ENCODE data around the gene IGF2R. TPM values are rescaled to one million over a fixed set of nuclear protein-coding genes. Genes with fewer than 3 reads are reported as not detected.

IGF2R gene
- polyA plus RNA-seq, 12 donors, result 74.0 to 149 (median 125) TPM; not detected in 1

GRCh38 chr6:160044687-160045086, 75.8 kb downstream of the IGF2R start:
- no peak for DNase-seq

GRCh38 chr6:160048471-160048870, 79.6 kb downstream of the IGF2R start:
- no peak for DNase-seq

GRCh38 chr6:160049346-160049745, 80.5 kb downstream of the IGF2R start:
- no peak for DNase-seq

DNA sequence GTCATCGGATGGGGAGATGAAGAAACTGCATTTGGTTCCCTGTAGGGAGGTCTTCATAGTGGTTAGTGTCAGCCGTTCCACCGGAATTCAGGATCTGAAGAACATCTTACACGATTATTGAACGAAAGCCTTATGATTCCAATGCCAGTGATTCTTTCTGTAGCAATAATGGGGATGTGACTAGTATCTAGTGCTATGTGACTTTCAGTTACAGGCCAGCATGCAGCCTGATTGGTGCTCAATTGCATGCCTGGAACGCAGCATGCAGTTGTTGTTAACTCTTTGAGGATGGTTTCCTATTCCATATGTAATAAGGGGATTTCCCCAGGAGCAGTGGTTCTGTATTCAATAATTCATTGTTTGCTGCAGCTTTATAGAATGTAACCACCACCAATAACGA, 81.1 kb downstream of the IGF2R start:
- DNase-seq, result no peak

- DNase-seq, result no peak
Observed at GRCh38 chr6:160051390-160051789, 82.5 kb downstream of the IGF2R start.

- no peak for DNase-seq
Observed at GRCh38 chr6:160054271-160054670, 85.4 kb downstream of the IGF2R start.

- DNase-seq, result no peak
Observed at GRCh38 chr6:160054913-160055312, 86.0 kb downstream of the IGF2R start.

- DNase-seq, result no peak
Observed at GRCh38 chr6:160055378-160055777, 86.5 kb downstream of the IGF2R start.

DNA sequence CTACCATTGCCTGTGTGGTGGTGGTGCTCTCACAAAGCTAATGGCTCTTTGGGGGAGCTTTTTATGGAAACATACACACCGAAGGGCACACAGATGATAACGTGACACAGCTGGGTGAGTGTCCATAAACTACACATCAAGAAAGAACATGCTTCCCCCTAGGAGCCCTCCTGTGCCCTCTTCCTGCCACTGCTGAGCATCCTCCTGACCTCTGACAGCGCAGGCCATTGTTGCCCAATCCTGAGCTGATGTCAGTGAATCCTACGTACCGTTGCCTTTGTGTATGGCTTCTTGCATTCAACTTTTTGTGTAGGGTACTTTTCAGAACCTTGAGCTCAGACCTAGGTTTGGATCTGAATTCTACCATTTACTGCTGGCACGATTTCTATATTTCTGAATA, 86.9 kb downstream of the IGF2R start:
- no peak for DNase-seq

DNA sequence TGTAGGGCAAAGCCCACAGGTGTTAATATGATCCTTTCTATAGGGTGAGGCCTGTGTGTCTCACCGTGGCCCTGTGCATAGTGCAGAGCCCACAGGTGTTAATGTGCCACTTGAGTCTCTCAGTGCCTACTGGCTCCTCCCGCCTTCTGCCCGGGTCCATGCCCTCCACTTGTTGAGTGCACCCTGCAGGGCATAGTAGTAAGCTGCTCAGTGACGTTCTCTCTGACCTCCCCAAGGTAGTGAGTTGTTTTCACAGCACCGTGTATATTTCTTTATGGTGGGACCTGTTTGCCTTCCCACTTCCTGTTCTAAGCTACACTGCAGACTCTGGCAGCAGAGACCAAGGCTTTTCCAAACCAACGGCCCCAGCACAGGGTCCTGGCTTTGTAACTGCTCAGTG, 88.2 kb downstream of the IGF2R start:
- DNase-seq, result no peak

DNA sequence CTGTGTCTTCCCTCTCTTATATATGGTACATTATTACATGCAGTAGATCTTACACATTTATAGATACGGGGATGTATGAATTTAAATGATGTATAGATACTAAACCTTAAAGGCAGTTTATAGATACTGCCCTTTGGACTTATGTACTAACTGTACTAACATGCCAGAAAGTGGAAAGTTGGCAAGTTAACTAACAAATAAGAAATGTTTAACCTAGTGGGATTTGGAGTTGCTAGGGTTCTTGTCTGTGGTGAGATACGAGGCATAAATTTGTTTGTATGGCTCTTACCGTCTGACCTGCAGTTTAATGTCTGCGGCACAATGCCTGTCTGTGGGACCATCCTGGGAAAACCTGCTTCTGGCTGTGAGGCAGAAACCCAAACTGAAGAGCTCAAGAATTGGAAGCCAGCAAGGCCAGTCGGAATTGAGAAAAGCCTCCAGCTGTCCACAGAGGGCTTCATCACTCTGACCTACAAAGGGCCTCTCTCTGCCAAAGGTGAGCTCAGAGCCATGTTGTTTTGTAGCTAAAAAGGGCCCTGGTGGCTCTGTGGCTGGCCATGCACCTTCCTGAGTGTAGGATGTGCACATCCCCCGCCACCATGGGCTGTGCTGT, 89.8 kb downstream of the IGF2R start:
- DNase-seq, result no peak

GRCh38 chr6:160060221-160060620, 91.3 kb downstream of the IGF2R start:
- DNase-seq, result no peak

DNA sequence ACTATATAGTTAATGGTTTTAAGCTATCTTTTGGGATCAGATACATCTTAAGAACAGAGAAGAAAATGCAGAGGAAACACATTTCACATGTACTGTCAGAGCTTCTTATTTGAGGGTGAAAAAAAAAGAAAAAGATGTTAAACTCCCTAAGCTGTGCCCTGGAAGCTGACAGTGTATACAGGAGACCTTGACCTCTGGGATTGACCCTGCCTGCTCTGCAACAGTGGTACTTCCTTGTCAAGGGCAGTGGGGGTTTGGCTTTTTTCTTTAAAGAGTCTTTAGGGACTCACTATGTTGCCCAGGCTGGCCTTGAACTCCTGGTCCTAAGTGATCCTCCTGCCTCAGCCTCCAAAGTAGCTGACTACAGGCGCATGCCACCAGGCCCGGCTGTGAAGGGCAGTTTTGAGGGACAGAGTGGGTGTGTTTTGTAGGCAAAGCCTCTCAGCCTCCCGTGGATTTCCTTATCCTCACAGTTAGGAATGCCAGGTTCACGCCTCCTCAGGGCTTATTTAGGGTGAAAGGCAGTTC, 92.1 kb downstream of the IGF2R start:
- DNase-seq, result no peak

DNA sequence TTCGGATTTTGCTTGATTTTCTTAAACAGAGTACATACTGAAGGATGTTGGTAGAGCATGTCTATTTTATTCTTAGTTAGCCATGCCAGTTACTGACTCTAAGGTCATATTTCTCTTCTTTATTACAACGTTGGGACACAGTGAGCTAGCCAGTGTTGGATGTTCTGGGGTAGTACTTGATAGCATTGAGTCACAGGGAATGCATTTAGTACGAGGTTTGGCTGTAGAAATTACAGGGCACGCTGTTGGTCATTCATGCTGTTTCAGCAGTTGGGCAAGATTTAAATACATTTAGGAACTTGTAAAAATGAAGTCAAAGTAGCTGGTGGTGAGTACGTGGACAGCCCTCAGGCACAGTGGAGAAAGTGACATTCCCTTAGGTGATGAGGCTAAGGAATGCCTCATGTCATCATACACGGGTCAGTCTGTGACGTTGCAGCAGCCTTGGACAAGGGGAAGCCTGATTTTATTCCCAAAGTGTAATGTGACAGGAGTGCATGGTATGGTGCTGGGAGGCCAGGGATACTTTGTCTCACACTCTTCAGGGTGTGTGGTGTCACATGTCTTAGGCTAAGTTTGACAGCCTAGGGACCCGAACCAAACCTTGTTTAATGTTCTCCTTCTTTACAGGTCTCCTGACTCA, 95.0 kb downstream of the IGF2R start:
- no peak for DNase-seq

GRCh38 chr6:160065200-160065599, 96.3 kb downstream of the IGF2R start:
- DNase-seq, result no peak

DNA sequence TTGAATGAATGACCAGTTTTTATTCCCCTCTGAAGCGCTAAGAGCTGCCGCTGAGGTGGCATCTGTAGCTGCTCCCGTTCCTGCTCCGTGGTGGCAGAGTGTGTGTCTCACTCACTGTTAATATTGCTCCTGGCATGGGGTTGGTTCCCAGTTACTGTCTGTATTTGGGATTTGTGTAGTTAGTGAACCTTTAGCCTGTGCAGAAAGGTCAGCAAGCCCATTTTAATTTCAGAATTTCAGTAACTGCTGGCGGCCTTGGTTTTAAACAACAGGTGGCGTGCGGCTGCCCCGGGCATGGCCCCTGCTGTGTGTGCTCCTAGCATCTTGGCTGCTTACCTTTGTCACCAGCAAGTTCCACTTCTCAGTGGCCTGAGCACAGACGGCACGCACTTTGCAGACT, 98.7 kb downstream of the IGF2R start:
- DNase-seq, result no peak

DNA sequence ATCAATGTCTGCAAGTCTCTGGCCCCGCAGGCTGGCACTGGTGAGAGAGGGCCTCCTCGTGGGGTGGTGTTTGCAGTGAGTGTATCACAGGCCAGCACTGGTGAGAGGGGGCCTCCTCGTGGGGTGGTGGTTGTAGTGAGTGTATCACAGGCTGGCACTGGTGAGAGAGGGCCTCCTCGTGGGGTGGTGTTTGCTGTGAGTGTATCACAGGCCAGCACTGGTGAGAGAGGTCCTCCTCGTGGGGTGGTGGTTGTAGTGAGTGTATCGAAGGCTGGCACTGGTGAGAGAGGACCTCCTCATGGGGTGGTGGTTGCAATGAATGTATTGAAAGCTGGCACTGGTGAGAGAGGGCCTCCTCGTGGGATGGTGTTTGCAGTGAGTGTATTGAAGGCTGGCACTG, 99.5 kb downstream of the IGF2R start:
- DNase-seq, result no peak

DNA sequence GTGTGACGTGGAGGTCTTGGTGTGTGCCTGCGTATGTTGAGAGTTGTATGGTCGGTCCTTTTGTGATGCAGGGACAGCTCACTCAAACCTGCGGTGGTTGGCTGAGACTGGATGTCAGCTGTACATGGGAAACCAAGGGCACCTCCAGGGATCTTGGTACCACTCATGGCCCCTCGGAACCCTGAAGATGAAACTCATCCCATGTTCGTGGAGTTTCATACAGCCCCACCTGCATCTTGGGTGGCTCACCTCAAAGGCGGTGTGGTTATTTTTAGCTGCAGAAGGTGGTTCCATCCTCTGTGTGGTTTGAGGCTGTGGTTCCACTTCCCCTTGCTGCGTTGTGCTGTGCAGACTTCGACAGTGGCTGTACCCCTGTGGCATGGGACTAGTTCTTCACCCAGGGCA, 100.2 kb downstream of the IGF2R start:
- DNase-seq, result no peak

DNA sequence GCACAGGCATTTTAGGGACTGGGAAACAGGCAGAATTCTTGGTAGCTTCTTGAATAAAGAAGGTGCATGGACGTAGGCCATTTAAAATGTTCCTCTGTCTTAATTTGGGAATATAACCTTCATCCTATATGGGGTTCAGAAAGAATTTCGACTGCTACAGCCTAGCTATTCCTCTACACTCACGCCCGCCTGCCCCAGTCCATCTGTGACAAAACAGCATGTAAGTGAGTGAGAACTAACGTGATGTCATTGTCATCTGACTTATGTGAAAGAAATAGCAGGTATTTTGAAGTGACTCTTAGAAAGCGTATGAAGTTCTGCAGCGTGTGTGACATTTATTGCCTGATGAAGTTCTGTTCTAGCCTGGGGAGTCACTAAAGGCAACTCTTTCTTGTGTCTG, 100.6 kb downstream of the IGF2R start:
- no peak for DNase-seq

- no peak for DNase-seq
Observed at GRCh38 chr6:160070427-160070826, 101.5 kb downstream of the IGF2R start.

- DNase-seq, result no peak
Observed at GRCh38 chr6:160070831-160071230, 101.9 kb downstream of the IGF2R start.

DNA sequence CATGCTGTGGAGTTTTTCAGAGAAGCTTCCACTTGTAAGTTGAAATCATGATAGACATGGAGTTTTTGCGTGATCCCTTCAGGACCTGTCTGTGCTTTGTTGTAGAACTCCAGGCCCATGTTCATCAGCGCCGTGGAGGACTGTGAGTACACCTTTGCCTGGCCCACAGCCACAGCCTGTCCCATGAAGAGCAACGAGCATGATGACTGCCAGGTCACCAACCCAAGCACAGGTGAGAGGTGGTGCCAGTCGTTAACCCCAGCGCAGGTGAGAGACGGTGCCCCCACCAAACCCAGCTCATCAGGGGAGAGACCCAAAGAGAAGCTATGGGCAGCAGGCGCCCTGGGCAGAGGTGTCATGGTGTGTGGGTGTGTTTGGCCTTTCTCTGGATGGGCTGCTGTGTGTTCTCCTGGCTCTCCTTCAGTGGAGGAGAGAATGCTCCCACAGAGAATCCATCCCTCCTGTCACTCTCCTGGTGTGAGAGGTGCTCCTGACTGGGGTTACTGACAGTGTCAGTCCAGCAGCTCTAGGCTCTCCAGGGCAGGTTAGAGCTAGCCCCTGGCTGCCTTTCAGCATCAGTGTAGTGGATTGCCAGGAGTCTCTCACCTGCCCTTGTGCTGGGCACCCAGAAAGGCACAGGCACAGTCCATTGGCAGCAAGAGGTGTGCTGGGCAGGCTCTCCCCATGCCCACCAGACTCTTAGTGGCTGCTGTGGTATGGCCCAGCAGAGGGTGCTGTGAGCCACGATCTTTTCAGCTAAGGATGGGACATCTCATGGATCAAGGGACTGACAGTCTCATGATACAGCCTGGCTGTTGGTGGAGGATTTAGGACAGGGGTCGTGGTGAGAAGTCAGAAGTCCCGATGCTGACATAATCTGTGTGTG, 103.2 kb downstream of the IGF2R start:
- no peak for DNase-seq

GRCh38 chr6:160073272-160073671, 104.4 kb downstream of the IGF2R start:
- no peak for DNase-seq
